Heart left ventricle (tissue), 16 donors: ENCODE results near the gene FBXL4. TPM values are rescaled to one million over a fixed set of nuclear protein-coding genes. Genes with fewer than 3 reads are reported as not detected.

Experiments used
- ATAC-seq, 4 donors: fragments of 200-7000 bp; cut with Tn5 transposase; one replicate each; pipeline ENCODE4 v1.9.1; 2020 to 2022; ENCODE audit warnings: moderate library complexity in 4 of 4, mild to moderate bottlenecking in 3 of 4, moderate number of reproducible peaks in 1 of 4
- DNase-seq, 5 donors: peaks; one replicate each; pipeline ENCODE4 v3.0.0-alpha.2; 2020
- H3K27ac ChIP-seq, 12 donors: fragments of 200-600 bp; sonication (generic) in 4 of 12; one replicate each; pipeline versions ENCODE4 v1.5.0 to v1.8.0; 2016 to 2022; ENCODE audit warnings: mild to moderate bottlenecking in 2 of 12
- H3K27me3 ChIP-seq, 9 donors: fragments of 200-600 bp; sonication (generic) in 2 of 9; one replicate each; pipeline versions ENCODE4 v1.5.1 to v1.8.0; 2016 to 2022; ENCODE audit warnings: mild to moderate bottlenecking in 3 of 9
- H3K36me3 ChIP-seq, 9 donors: fragments of 200-600 bp; sonication (generic) in 2 of 9; one replicate each; pipeline versions ENCODE4 v1.5.0 to v1.8.0; 2018 to 2022; ENCODE audit warnings: mild to moderate bottlenecking in 2 of 9
- H3K4me1 ChIP-seq, 12 donors: fragments of 200-600 bp; sonication (generic) in 4 of 12; one replicate each; pipeline versions ENCODE4 v1.5.0 to v1.8.0; 2016 to 2022; ENCODE audit warnings: mild to moderate bottlenecking in 3 of 12
- H3K4me3 ChIP-seq, 12 donors: fragments of 200-600 bp; sonication (generic) in 4 of 12; one replicate each; pipeline versions ENCODE4 v1.5.0 to v1.8.0; 2017 to 2022; ENCODE audit warnings: mild to moderate bottlenecking in 9 of 12, moderate library complexity in 4 of 12
- H3K9me3 ChIP-seq, 12 donors: fragments of 200-600 bp; sonication (generic) in 4 of 12; one replicate each; pipeline versions ENCODE4 v1.5.0 to v1.8.0; 2016 to 2022; ENCODE audit warnings: mild to moderate bottlenecking in 1 of 12
- CTCF ChIP-seq, 12 donors: fragments of 200-600 bp; sonication (generic) in 4 of 12; IDR thresholded peaks; one replicate each; pipeline versions ENCODE4 v1.5.0 to v1.8.0; 2018 to 2022; ENCODE audit warnings: antibody characterized with exemption in 12 of 12, mild to moderate bottlenecking in 5 of 12
- POLR2A ChIP-seq, 2 donors: fragments of 450-650 bp; IDR thresholded peaks; one replicate each; pipeline ENCODE4 v1.6.1; 2017; ENCODE audit warnings: antibody characterized with exemption in 2 of 2, mild to moderate bottlenecking in 2 of 2, moderate library complexity in 2 of 2
- WGBS, 4 donors: extraction: QIAGEN DNeasy Blood & Tissue Kit in 2 of 4; methylation state at CpG; one replicate each; pipeline versions ENCODE4 v1.1.5 to v1.1.7; 2013 to 2018; 5-methylcytosine and 5-hydroxymethylcytosine counted together
- intact Hi-C, 10 donors: fragments of 100-400 bp; cut with DNase I; formaldehyde crosslinking; loops; one replicate each; pipeline versions ENCODE4 v1.11.1 to v1.14.2; 2022
- polyA plus RNA-seq, 2 donors: library from polyadenylated mRNA; stranded (reverse); fragments of 200-250 nt; gene quantifications; one replicate each; pipeline ENCODE4 v1.2.3, GENCODE V29; 2013
- total RNA-seq, 9 donors: library from RNA; depleted of rRNA in 2 of 9; stranded (reverse); fragments of >200 nt in 2 of 9; fragmentation: NEBNext Ultra II Directional in 3 of 9; extraction: Animal tissue kit (Norgen Biotek cat#: 25700) in 3 of 9; gene quantifications; one replicate each; pipeline versions ENCODE4 v1.1.0 to v1.2.4, GENCODE V29; 2016 to 2023
- donor health status: ischemic (EF 13 %, LVEDD 7.1; RV severe dilation, severe dysfunction).
- donor health status: healthy with polysubstance abuse.
- donor health status: DM: no; HTN: yes; CAD: no.
- donor health status: DM: no; HTN: no; CAD: no.
- donor health status: ischemic (EF 25% LVEDD 6.9; RV normal size, moderate dysfunction).
- donor health status: ischemic (EF 25% LVEDD 5.7; RV mildly dilated, moderate dysfunction).
- donor health status: healthy.
- donor health status: DM: yes; HTN: yes; CAD: no.
- donor health status: ischemic (EF 35%, LVEDD 5.7; RV mildly dilated, moderate dysfunction).
- donor health status: nonischemic (EF 11% LVEDD 7.7; RV severe dilation, severe dysfunction).
- donor health status: DM: yes; HTN: yes; CAD: no.
- donor health status: PGD.
- donor health status: ischemic (EF 29% LVEDD 5.4; RV normal size, mild dysfunction).
- donor health status: nonischemic (EF 23%, LVEDD 6.1; RV moderate dilation, normal function).

FBXL4 gene
- total and polyA plus RNA-seq, 11 donors, result 2.9 to 22.0 (median 15.9) TPM

GRCh38 chr6:98832284-98833056 lies 115.3 kb downstream of the FBXL4 start:
- H3K36me3 ChIP-seq, result no peaks in the 10 kb centered on the region
- peak overlapping the region in 11 of 12 donors; percentile 25 to 63 (median 51) for H3K4me3 ChIP-seq
- ATAC-seq, result peak in 2 of 4 donors; percentile 17 to 73
- no peak for TF ChIP-seq POLR2A (IDR thresholded peaks at IDR 0.05)
- no peak for TF ChIP-seq CTCF (IDR thresholded peaks at IDR 0.05)
- H3K9me3 ChIP-seq, result no peaks in the 10 kb centered on the region
- H3K27me3 ChIP-seq, result peaks cover 58 to 100% (median 94%) of the 10 kb centered on the region in 9 donors
- no peak overlapping the region for H3K27ac ChIP-seq
- intact Hi-C loops, result loop anchor here in 2 of 10 donors (5.0 to 10.0 kb wide), 2 partner anchors 282 to 285 kb away; no protein-coding TSS in a partner anchor
- DNase-seq, result no peak
- peaks cover 2 to 62% (median 37%) of the 10 kb centered on the region in 12 donors for H3K4me1 ChIP-seq
- 1 to 3% (median 1%) methylated on average over 33 to 59 of the region's 59 CpGs for WGBS, 4 donors

- WGBS, 4 donors, result 2 to 4% (median 3%) methylated on average over 11 of the region's 11 CpGs
- Histone ChIP-seq H3K27me3 (peaks cover 61 to 100% (median 94%) of the 10 kb centered on the region in 9 donors), H3K36me3 (no peaks in the 10 kb centered on the region), H3K4me1 (peaks cover 2 to 67% (median 40%) of the 10 kb centered on the region in 12 donors), H3K9me3 (no peaks in the 10 kb centered on the region), H3K4me3 (peak overlapping the region in 4 of 12 donors; percentile 25 to 63 (median 58)), H3K27ac (no peak overlapping the region)
- TF ChIP-seq POLR2A (IDR thresholded peaks at IDR 0.05) (no peak), CTCF (IDR thresholded peaks at IDR 0.05) (no peak)
- intact Hi-C loops, result loop anchor here in 2 of 10 donors (5.0 to 10.0 kb wide), 2 partner anchors 283 to 285 kb away; no protein-coding TSS in a partner anchor
- ATAC-seq, result no peak
- DNase-seq, result no peak
These were observed 115.8 kb downstream of the FBXL4 start for GRCh38 chr6:98831959-98832283.

- DNase-seq, result no peak
- Histone ChIP-seq H3K4me1 (peaks cover 2 to 67% (median 40%) of the 10 kb centered on the region in 12 donors), H3K9me3 (no peaks in the 10 kb centered on the region), H3K4me3 (no peak overlapping the region), H3K27me3 (peaks cover 61 to 100% (median 94%) of the 10 kb centered on the region in 9 donors), H3K36me3 (no peaks in the 10 kb centered on the region), H3K27ac (no peak overlapping the region)
- 3 to 6% (median 5%) methylated on average over 47 to 58 of the region's 58 CpGs for WGBS, 4 donors
- intact Hi-C loops, result loop anchor here in 2 of 10 donors (5.0 to 10.0 kb wide), 2 partner anchors 283 to 286 kb away; no protein-coding TSS in a partner anchor
- TF ChIP-seq CTCF (IDR thresholded peaks at IDR 0.05) (no peak), POLR2A (IDR thresholded peaks at IDR 0.05) (no peak)
- ATAC-seq, result no peak
These were observed 116.4 kb downstream of the FBXL4 start for GRCh38 chr6:98831057-98831958.
